GM21447 (cell line): ENCODE measurements around the gene TUT7.
"Not testable (repeated sequence)": the region's sequence is repeated elsewhere in the genome, so short reads cannot be mapped to it uniquely, and the experiment has no call there.

Experiments used
- ATAC-seq: cut with Tn5 transposase; IDR thresholded peaks from one replicate; pipeline ENCODE4 v1.9.1; 2021; ENCODE audit not compliant: unreplicated experiment

The TUT7 gene

GRCh38 chr9:86304236-86304730, 49.9 kb downstream of the TUT7 start:
- no peak for ATAC-seq

GRCh38 chr9:86303316-86303975, 50.8 kb downstream of the TUT7 start:
- no peak for ATAC-seq

- ATAC-seq = no peak
Observed at GRCh38 chr9:86301686-86302085, 52.5 kb downstream of the TUT7 start.

- no peak for ATAC-seq
Observed at GRCh38 chr9:86300701-86301100, 53.5 kb downstream of the TUT7 start.

- ATAC-seq = no peak
Observed at GRCh38 chr9:86298873-86299272, 55.3 kb downstream of the TUT7 start.

GRCh38 chr9:86290341-86290740, 63.9 kb downstream of the TUT7 start:
- ATAC-seq = not testable (repeated sequence)

- no peak for ATAC-seq
Observed at GRCh38 chr9:86288499-86289198, 65.6 kb downstream of the TUT7 start.

GRCh38 chr9:86287013-86287412, 67.2 kb downstream of the TUT7 start:
- no peak for ATAC-seq

GRCh38 chr9:86286278-86286677, 67.9 kb downstream of the TUT7 start:
- ATAC-seq = no peak

GRCh38 chr9:86285261-86285660, 68.9 kb downstream of the TUT7 start:
- ATAC-seq = no peak

- ATAC-seq = peak; percentile 25
Observed at GRCh38 chr9:86282979-86283535, 71.2 kb downstream of the TUT7 start.

- ATAC-seq = peak; percentile 78
Observed at GRCh38 chr9:86282077-86282978, 71.9 kb downstream of the TUT7 start, which contains the start of gene ISCA1. TSS of gene ISCA1 (minus strand) at chr9:86282538. CDS start at chr9:86282458, 80 bp downstream.

- ATAC-seq = peak; percentile 23
Observed at GRCh38 chr9:86281593-86282076, 72.6 kb downstream of the TUT7 start.

GRCh38 chr9:86280580-86280979, 73.6 kb downstream of the TUT7 start:
- ATAC-seq = no peak

- no peak for ATAC-seq
Observed at GRCh38 chr9:86279839-86280238, 74.4 kb downstream of the TUT7 start.

- no peak for ATAC-seq
Observed at GRCh38 chr9:86277072-86277471, 77.1 kb downstream of the TUT7 start.

- ATAC-seq = no peak
Observed at GRCh38 chr9:86275962-86276361, 78.2 kb downstream of the TUT7 start.

- no peak for ATAC-seq
Observed at GRCh38 chr9:86274821-86275643, 79.2 kb downstream of the TUT7 start.

- no peak for ATAC-seq
Observed at GRCh38 chr9:86272221-86272620, 82.0 kb downstream of the TUT7 start.

GRCh38 chr9:86263876-86264275, 90.3 kb downstream of the TUT7 start:
- ATAC-seq = no peak
